ENCODE results near the gene ZKSCAN3.
A peak's percentile ranks its signal among the peaks of the same experiment; 100 is the strongest.

The ZKSCAN3 gene

GRCh38 chr6:28390688-28391087 lies 40.9 kb downstream of the ZKSCAN3 start:
- TF ChIP-seq POLR2AphosphoS5 (IDR thresholded peaks at IDR 0.05; ENCODE audit: low read depth, low read length) (no peak), TAF1 (IDR thresholded peaks at IDR 0.05; ENCODE audit: borderline replicate concordance, insufficient read depth, low read length) (no peak), SIN3A (IDR thresholded peaks at IDR 0.05; ENCODE audit: borderline replicate concordance, insufficient read depth, low read length) (no peak), FOXP2 (optimal IDR thresholded peaks at IDR 0.05; ENCODE audit: borderline replicate concordance, extremely low read depth, extremely low read length, insufficient read depth) (no peak)
- TF ChIP-seq, protein P1, sequence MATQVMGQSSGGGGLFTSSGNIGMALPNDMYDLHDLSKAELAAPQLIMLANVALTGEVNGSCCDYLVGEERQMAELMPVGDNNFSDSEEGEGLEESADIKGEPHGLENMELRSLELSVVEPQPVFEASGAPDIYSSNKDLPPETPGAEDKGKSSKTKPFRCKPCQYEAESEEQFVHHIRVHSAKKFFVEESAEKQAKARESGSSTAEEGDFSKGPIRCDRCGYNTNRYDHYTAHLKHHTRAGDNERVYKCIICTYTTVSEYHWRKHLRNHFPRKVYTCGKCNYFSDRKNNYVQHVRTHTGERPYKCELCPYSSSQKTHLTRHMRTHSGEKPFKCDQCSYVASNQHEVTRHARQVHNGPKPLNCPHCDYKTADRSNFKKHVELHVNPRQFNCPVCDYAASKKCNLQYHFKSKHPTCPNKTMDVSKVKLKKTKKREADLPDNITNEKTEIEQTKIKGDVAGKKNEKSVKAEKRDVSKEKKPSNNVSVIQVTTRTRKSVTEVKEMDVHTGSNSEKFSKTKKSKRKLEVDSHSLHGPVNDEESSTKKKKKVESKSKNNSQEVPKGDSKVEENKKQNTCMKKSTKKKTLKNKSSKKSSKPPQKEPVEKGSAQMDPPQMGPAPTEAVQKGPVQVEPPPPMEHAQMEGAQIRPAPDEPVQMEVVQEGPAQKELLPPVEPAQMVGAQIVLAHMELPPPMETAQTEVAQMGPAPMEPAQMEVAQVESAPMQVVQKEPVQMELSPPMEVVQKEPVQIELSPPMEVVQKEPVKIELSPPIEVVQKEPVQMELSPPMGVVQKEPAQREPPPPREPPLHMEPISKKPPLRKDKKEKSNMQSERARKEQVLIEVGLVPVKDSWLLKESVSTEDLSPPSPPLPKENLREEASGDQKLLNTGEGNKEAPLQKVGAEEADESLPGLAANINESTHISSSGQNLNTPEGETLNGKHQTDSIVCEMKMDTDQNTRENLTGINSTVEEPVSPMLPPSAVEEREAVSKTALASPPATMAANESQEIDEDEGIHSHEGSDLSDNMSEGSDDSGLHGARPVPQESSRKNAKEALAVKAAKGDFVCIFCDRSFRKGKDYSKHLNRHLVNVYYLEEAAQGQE (IDR thresholded peaks at IDR 0.05; ENCODE audit: insufficient read depth in 1 of 2, low read depth in 2 of 2, low read length in 2 of 2), result no peak

- TF ChIP-seq TAF1 (IDR thresholded peaks at IDR 0.05; ENCODE audit: borderline replicate concordance, insufficient read depth, low read length) (no peak), SIN3A (IDR thresholded peaks at IDR 0.05; ENCODE audit: borderline replicate concordance, insufficient read depth, low read length) (no peak), FOXP2 (optimal IDR thresholded peaks at IDR 0.05; ENCODE audit: borderline replicate concordance, extremely low read depth, extremely low read length, insufficient read depth) (no peak)
- TF ChIP-seq, protein P1 (IDR thresholded peaks at IDR 0.05; ENCODE audit: insufficient read depth in 1 of 2, low read depth in 2 of 2, low read length in 2 of 2), result no peak
Observed at GRCh38 chr6:28393912-28394662, 44.3 kb downstream of the ZKSCAN3 start.

- TF ChIP-seq, protein P1 (IDR thresholded peaks at IDR 0.05; ENCODE audit: insufficient read depth in 1 of 2, low read depth in 2 of 2, low read length in 2 of 2), result no peak
- no peak for TF ChIP-seq POLR2AphosphoS5 (IDR thresholded peaks at IDR 0.05; ENCODE audit: low read depth, low read length)
- no peak for TF ChIP-seq SIN3A (IDR thresholded peaks at IDR 0.05; ENCODE audit: borderline replicate concordance, insufficient read depth, low read length)
- no peak for TF ChIP-seq FOXP2 (optimal IDR thresholded peaks at IDR 0.05; ENCODE audit: borderline replicate concordance, extremely low read depth, extremely low read length, insufficient read depth)
- TF ChIP-seq TAF1 (IDR thresholded peaks at IDR 0.05; ENCODE audit: borderline replicate concordance, insufficient read depth, low read length), result no peak
Observed at GRCh38 chr6:28395918-28396317, 46.2 kb downstream of the ZKSCAN3 start.

- TF ChIP-seq POLR2AphosphoS5 (IDR thresholded peaks at IDR 0.05; ENCODE audit: low read depth, low read length), result peak; percentile 72
- peak; percentile 36; the same call in 1 of the 2 replicates for TF ChIP-seq TAF1 (IDR thresholded peaks at IDR 0.05; ENCODE audit: borderline replicate concordance, insufficient read depth, low read length)
- no peak for TF ChIP-seq FOXP2 (optimal IDR thresholded peaks at IDR 0.05; ENCODE audit: borderline replicate concordance, extremely low read depth, extremely low read length, insufficient read depth)
Observed at GRCh38 chr6:28399350-28400121, 49.8 kb downstream of the ZKSCAN3 start, which contains the start of gene ZSCAN12. Gene ZSCAN12, minus strand, starts transcription at chr6:28399747. Its CDS starts 1,342 bp downstream, at chr6:28398405.

DNA sequence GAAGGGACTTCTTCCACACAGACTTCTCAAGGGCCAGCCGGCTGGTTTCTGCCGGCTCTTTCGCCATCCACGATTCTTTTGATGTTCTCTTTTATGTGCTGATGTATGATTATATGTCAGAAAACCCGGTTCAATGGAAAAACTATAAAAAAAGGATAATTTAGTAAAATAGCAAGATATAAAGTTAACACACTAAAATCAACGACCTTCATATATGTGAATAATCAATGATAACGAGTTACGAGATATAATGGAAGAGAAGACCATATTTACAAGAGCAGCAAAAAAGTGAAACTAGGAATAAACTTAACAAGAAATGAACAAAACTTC lies 50.3 kb downstream of the ZKSCAN3 start:
- TF ChIP-seq TAF1 (IDR thresholded peaks at IDR 0.05; ENCODE audit: borderline replicate concordance, insufficient read depth, low read length) (no peak), SIN3A (IDR thresholded peaks at IDR 0.05; ENCODE audit: borderline replicate concordance, insufficient read depth, low read length) (no peak), POLR2AphosphoS5 (IDR thresholded peaks at IDR 0.05; ENCODE audit: low read depth, low read length) (no peak), FOXP2 (optimal IDR thresholded peaks at IDR 0.05; ENCODE audit: borderline replicate concordance, extremely low read depth, extremely low read length, insufficient read depth) (no peak)
- TF ChIP-seq, protein P1 (IDR thresholded peaks at IDR 0.05; ENCODE audit: insufficient read depth in 1 of 2, low read depth in 2 of 2, low read length in 2 of 2), result no peak

Measured in PFSK-1 (cell line).